ENCODE measurements around the gene NOL6.

NOL6 gene

GRCh38 chr9:33453999-33454660, 19.6 kb downstream of the NOL6 start:
- no peak for DNase-seq (ENCODE audit: low read depth in 3 of 3)

GRCh38 chr9:33453286-33453860, 20.4 kb downstream of the NOL6 start:
- DNase-seq (ENCODE audit: low read depth in 3 of 3) = no peak

GRCh38 chr9:33452828-33453271, 20.9 kb downstream of the NOL6 start:
- DNase-seq (ENCODE audit: low read depth in 3 of 3) = peak in 1 of 3 experiments; percentile 22

GRCh38 chr9:33450621-33451146, 23.0 kb downstream of the NOL6 start:
- DNase-seq (ENCODE audit: low read depth in 3 of 3) = no peak

- no peak for DNase-seq (ENCODE audit: low read depth in 3 of 3)
These were observed 24.0 kb downstream of the NOL6 start for GRCh38 chr9:33449715-33450114.

- no peak for DNase-seq (ENCODE audit: low read depth in 3 of 3)
These were observed 25.7 kb downstream of the NOL6 start for GRCh38 chr9:33447799-33448553.

GRCh38 chr9:33446946-33447798, 26.6 kb downstream of the NOL6 start, which contains the start of gene AQP3:
AQP3 (minus strand) TSS chr9:33447593; CDS start chr9:33447530, 63 bp downstream.
- DNase-seq (ENCODE audit: low read depth in 3 of 3) = peak; percentile 47 to 56 (median 47)

GRCh38 chr9:33446240-33446945, 27.3 kb downstream of the NOL6 start:
- peak in 1 of 3 experiments; percentile 17 for DNase-seq (ENCODE audit: low read depth in 3 of 3)

GRCh38 chr9:33445389-33446239, 28.1 kb downstream of the NOL6 start:
- no peak for DNase-seq (ENCODE audit: low read depth in 3 of 3)

- DNase-seq (ENCODE audit: low read depth in 3 of 3) = no peak
These were observed 30.1 kb downstream of the NOL6 start for GRCh38 chr9:33443464-33444154.

- DNase-seq (ENCODE audit: low read depth in 3 of 3) = no peak
These were observed 30.7 kb downstream of the NOL6 start for GRCh38 chr9:33443047-33443446.

- DNase-seq (ENCODE audit: low read depth in 3 of 3) = no peak
These were observed 31.6 kb downstream of the NOL6 start for GRCh38 chr9:33442125-33442524.

GRCh38 chr9:33440609-33441008, 33.1 kb downstream of the NOL6 start:
- DNase-seq (ENCODE audit: low read depth in 3 of 3) = no peak

GRCh38 chr9:33440204-33440603, 33.5 kb downstream of the NOL6 start:
- no peak for DNase-seq (ENCODE audit: low read depth in 3 of 3)

- DNase-seq (ENCODE audit: low read depth in 3 of 3) = no peak
These were observed 34.0 kb downstream of the NOL6 start for GRCh38 chr9:33439731-33440130.

- no peak for DNase-seq (ENCODE audit: low read depth in 3 of 3)
These were observed 34.6 kb downstream of the NOL6 start for GRCh38 chr9:33438926-33439680.

- no peak for DNase-seq (ENCODE audit: low read depth in 3 of 3)
These were observed 35.8 kb downstream of the NOL6 start for GRCh38 chr9:33437898-33438297.

GRCh38 chr9:33437205-33437604, 36.5 kb downstream of the NOL6 start:
- DNase-seq (ENCODE audit: low read depth in 3 of 3) = no peak

- no peak for DNase-seq (ENCODE audit: low read depth in 3 of 3)
These were observed 37.3 kb downstream of the NOL6 start for GRCh38 chr9:33436445-33436844.

All from stimulated activated CD4-positive, alpha-beta T cell treated with anti-CD3 and anti-CD28 coated beads, TNF-alpha, amount 100 ng/mL, for 4 hours (primary cell).